Vagina (tissue), 2 donors: Measurements from ENCODE around the gene ZNF451.

Experiments used
- CTCF ChIP-seq, 3 experiments: fragments of 450-650 bp in 2 of 3; fragments of 200-600 bp in 1 of 3; sonication (generic) in 1 of 3; IDR thresholded peaks; one replicate each; pipeline ENCODE4 v1.5.1; 2017 to 2019; ENCODE audit warnings: antibody characterized with exemption in 3 of 3, mild to moderate bottlenecking in 2 of 3, moderate library complexity in 2 of 3
- POLR2A ChIP-seq, 2 donors: fragments of 450-650 bp; IDR thresholded peaks; one replicate each; pipeline ENCODE4 v1.6.1; 2017; ENCODE audit warnings: antibody characterized with exemption in 2 of 2, mild to moderate bottlenecking in 2 of 2, moderate library complexity in 2 of 2
- POLR2AphosphoS5 ChIP-seq, 2 donors: sonication (generic); formaldehyde crosslinking; IDR thresholded peaks; one replicate each; pipeline ENCODE4 v1.9.0; 2017; ENCODE audit warnings: antibody characterized with exemption in 2 of 2, mild to moderate bottlenecking in 2 of 2, low read depth in 1 of 2; ENCODE audit not compliant: insufficient read depth in 1 of 2

DNA sequence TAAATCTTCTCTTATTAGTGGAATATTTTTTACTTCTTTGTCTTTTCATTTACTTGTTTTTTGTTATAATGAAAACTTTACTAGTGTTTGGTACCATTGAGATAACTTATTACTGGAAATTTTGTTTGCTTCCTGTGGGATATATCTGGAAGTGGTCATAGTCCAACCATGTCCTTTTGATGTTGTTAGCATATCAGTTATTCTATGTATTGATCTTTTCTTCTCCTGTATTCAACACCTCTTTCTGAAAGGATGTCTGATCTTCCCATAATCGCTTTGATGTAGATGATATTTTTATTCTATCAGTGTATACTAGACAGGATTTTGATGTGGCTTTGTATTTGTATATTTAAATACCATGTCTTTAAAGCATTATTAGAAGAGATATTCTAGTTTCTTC lies 17.0 kb downstream of the ZNF451 start:
- no peak for TF ChIP-seq POLR2AphosphoS5 (IDR thresholded peaks at IDR 0.05; ENCODE audit: insufficient read depth in 1 of 2, low read depth in 1 of 2)
- TF ChIP-seq CTCF (IDR thresholded peaks at IDR 0.05): no peak
- TF ChIP-seq POLR2A (IDR thresholded peaks at IDR 0.05): no peak
